Measurements from ENCODE around the gene GCDH.

GRCh38 chr19:12924621-12925310 is 33.8 kb downstream of the GCDH start:
- no peak for TF ChIP-seq CTCF (optimal IDR thresholded peaks at IDR 0.05 in 1 of 3, IDR thresholded peaks at IDR 0.05 in 1 of 3, conservative IDR thresholded peaks at IDR 0.05 in 1 of 3; ENCODE audit: extremely low read depth in 1 of 3, insufficient read depth in 2 of 3, low read length in 3 of 3)
- TF ChIP-seq EZH2 (IDR thresholded peaks at IDR 0.05; ENCODE audit: low read length): no peak
